Mesodermal cell (in vitro differentiated cells): ENCODE data around the gene STRBP.

Source experiments
- H3K27ac ChIP-seq: 2 replicates; pipeline ENCODE4 v1.7.0; 2013; ENCODE audit warnings: mild to moderate bottlenecking, low read depth, low read length, moderate library complexity; ENCODE audit not compliant: severe bottlenecking
- H3K36me3 ChIP-seq: 2 replicates; pipeline ENCODE4 v1.7.1; 2013; ENCODE audit warnings: mild to moderate bottlenecking, low read length, moderate library complexity; ENCODE audit not compliant: control insufficient read depth, insufficient read depth
- H3K4me1 ChIP-seq: one replicate; pipeline ENCODE4 v1.7.1; 2013; ENCODE audit warnings: mild to moderate bottlenecking, low read length; ENCODE audit not compliant: insufficient read depth, control insufficient read depth, poor library complexity, severe bottlenecking
- H3K4me3 ChIP-seq: 2 replicates; pipeline ENCODE4 v1.7.0; 2013; ENCODE audit warnings: low read length, control low read depth, mild to moderate bottlenecking; ENCODE audit not compliant: insufficient read depth, poor library complexity, severe bottlenecking; ENCODE audit errors: extremely low read depth
- H3K9me3 ChIP-seq: 2 replicates; pipeline ENCODE4 v1.7.1; 2013; ENCODE audit warnings: mild to moderate bottlenecking, low read length, moderate library complexity; ENCODE audit not compliant: control insufficient read depth
- WGBS, 2 experiments: methylation state at CpG; one replicate each; pipeline ENCODE4 v1.1.5; 2013; ENCODE audit warnings: missing lambda C conversion rate in 2 of 2; ENCODE audit not compliant: insufficient coverage in 2 of 2; 5-methylcytosine and 5-hydroxymethylcytosine counted together

Gene STRBP

GRCh38 chr9:123115146-123115913 is 153.1 kb downstream of the STRBP start:
- H3K36me3 ChIP-seq, result peaks cover 14% of the 10 kb centered on the region
- no peak overlapping the region for H3K4me3 ChIP-seq
- WGBS, 2 experiments, result 97% methylated on average over 16 of the region's 16 CpGs
- H3K27ac ChIP-seq, result no peak overlapping the region
- H3K4me1 ChIP-seq, result peaks cover 3% of the 10 kb centered on the region
- H3K9me3 ChIP-seq, result no peaks in the 10 kb centered on the region

GRCh38 chr9:123113185-123113584 is 155.2 kb downstream of the STRBP start:
- WGBS, 2 experiments, result 91 to 94% methylated on average over 6 to 7 of the region's 7 CpGs

GRCh38 chr9:123112015-123112975 is 156.1 kb downstream of the STRBP start:
- Histone ChIP-seq H3K36me3 (peaks cover 42% of the 10 kb centered on the region), H3K4me1 (peaks cover 3% of the 10 kb centered on the region), H3K9me3 (no peaks in the 10 kb centered on the region), H3K4me3 (no peak overlapping the region), H3K27ac (no peak overlapping the region)
- WGBS, 2 experiments, result 88 to 90% methylated on average over 35 to 42 of the region's 43 CpGs

More at GRCh38 chr9:123113185-123113584, 155.2 kb downstream of the STRBP start:
- peaks cover 3% of the 10 kb centered on the region for H3K4me1 ChIP-seq
- no peak overlapping the region for H3K4me3 ChIP-seq
- H3K9me3 ChIP-seq, result no peaks in the 10 kb centered on the region
- peaks cover 34% of the 10 kb centered on the region for H3K36me3 ChIP-seq
- no peak overlapping the region for H3K27ac ChIP-seq

- Histone ChIP-seq H3K4me1 (peaks cover 3% of the 10 kb centered on the region), H3K36me3 (peaks cover 50% of the 10 kb centered on the region), H3K27ac (no peak overlapping the region), H3K9me3 (no peaks in the 10 kb centered on the region), H3K4me3 (no peak overlapping the region)
- 94 to 95% methylated on average over 7 to 8 of the region's 8 CpGs for WGBS, 2 experiments
Observed at GRCh38 chr9:123111427-123112014, 156.9 kb downstream of the STRBP start.

GRCh38 chr9:123109540-123110279 is 158.7 kb downstream of the STRBP start:
- no peak overlapping the region for H3K4me3 ChIP-seq
- no peak overlapping the region for H3K27ac ChIP-seq
- H3K4me1 ChIP-seq, result peaks cover 3% of the 10 kb centered on the region
- H3K9me3 ChIP-seq, result no peaks in the 10 kb centered on the region
- WGBS, 2 experiments, result 94 to 98% methylated on average over 12 to 13 of the region's 15 CpGs
- H3K36me3 ChIP-seq, result peaks cover 56% of the 10 kb centered on the region

GRCh38 chr9:123108976-123109375 is 159.4 kb downstream of the STRBP start:
- H3K9me3 ChIP-seq, result no peaks in the 10 kb centered on the region
- H3K4me1 ChIP-seq, result peaks cover 3% of the 10 kb centered on the region
- no peak overlapping the region for H3K4me3 ChIP-seq
- H3K27ac ChIP-seq, result no peak overlapping the region
- H3K36me3 ChIP-seq, result peaks cover 64% of the 10 kb centered on the region
- WGBS, 2 experiments, result 87 to 95% methylated on average over 8 of the region's 9 CpGs

GRCh38 chr9:123107639-123108285 is 160.6 kb downstream of the STRBP start:
- no peak overlapping the region for H3K27ac ChIP-seq

GRCh38 chr9:123105490-123105889 is 162.9 kb downstream of the STRBP start:
- H3K36me3 ChIP-seq, result peaks cover 82% of the 10 kb centered on the region
- H3K27ac ChIP-seq, result no peak overlapping the region
- no peaks in the 10 kb centered on the region for H3K9me3 ChIP-seq
- H3K4me3 ChIP-seq, result no peak overlapping the region
- WGBS, 2 experiments, result 90 to 100% methylated on average over 2 to 3 of the region's 5 CpGs
- no peaks in the 10 kb centered on the region for H3K4me1 ChIP-seq

More at GRCh38 chr9:123107639-123108285, 160.6 kb downstream of the STRBP start:
- Histone ChIP-seq H3K9me3 (no peaks in the 10 kb centered on the region), H3K4me3 (no peak overlapping the region), H3K36me3 (peaks cover 75% of the 10 kb centered on the region), H3K4me1 (peaks cover 2% of the 10 kb centered on the region)
- 76 to 91% methylated on average over 6 to 11 of the region's 11 CpGs for WGBS, 2 experiments

- 96 to 100% methylated on average over 3 to 7 of the region's 7 CpGs for WGBS, 2 experiments
Observed at GRCh38 chr9:123104807-123105206, 163.6 kb downstream of the STRBP start.

More at GRCh38 chr9:123104807-123105206, 163.6 kb downstream of the STRBP start:
- Histone ChIP-seq H3K4me3 (no peak overlapping the region), H3K36me3 (peaks cover 84% of the 10 kb centered on the region), H3K9me3 (no peaks in the 10 kb centered on the region), H3K27ac (no peak overlapping the region), H3K4me1 (no peaks in the 10 kb centered on the region)
